ENCODE data around the gene CEACAM20.

DNA sequence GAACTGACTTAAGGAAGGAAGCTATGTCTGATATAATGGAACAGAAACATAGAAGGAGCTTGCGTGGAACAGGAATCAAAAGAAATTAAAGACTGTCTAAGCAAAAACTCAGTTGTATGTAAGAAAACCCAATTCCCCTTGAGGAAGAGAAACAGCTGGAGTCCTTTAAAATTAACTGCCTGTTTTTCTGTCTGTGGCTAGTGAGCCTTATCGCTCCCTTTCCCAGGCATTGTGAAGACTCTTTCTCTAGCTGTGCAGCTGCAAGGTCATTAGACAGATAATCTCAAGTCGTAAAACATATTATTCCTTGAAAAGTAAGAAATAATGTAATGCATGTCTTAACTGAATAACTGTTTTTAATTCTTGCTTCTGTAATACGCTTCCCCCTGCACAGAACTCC is 44.2 kb upstream of the CEACAM20 start:
- TF ChIP-seq EZH2 (IDR thresholded peaks at IDR 0.05; ENCODE audit: borderline replicate concordance, low read depth, low read length, severe bottlenecking) = no peak
- TF ChIP-seq, protein P1, sequence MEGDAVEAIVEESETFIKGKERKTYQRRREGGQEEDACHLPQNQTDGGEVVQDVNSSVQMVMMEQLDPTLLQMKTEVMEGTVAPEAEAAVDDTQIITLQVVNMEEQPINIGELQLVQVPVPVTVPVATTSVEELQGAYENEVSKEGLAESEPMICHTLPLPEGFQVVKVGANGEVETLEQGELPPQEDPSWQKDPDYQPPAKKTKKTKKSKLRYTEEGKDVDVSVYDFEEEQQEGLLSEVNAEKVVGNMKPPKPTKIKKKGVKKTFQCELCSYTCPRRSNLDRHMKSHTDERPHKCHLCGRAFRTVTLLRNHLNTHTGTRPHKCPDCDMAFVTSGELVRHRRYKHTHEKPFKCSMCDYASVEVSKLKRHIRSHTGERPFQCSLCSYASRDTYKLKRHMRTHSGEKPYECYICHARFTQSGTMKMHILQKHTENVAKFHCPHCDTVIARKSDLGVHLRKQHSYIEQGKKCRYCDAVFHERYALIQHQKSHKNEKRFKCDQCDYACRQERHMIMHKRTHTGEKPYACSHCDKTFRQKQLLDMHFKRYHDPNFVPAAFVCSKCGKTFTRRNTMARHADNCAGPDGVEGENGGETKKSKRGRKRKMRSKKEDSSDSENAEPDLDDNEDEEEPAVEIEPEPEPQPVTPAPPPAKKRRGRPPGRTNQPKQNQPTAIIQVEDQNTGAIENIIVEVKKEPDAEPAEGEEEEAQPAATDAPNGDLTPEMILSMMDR (IDR thresholded peaks at IDR 0.05; ENCODE audit: borderline replicate concordance, extremely low read depth, low read length, poor library complexity, severe bottlenecking) = no peak

All from DND-41 (cell line).